ENCODE results near the gene TP53I13.

The TP53I13 gene

GRCh38 chr17:29583324-29584248, 15.1 kb downstream of the TP53I13 start:
- H3K4me3 ChIP-seq (replicated peaks; ENCODE audit: low read depth, low read length) = no peak overlapping the region
- TF ChIP-seq CTCF (IDR thresholded peaks at IDR 0.05; ENCODE audit: low read length, missing control alignments) = no peak
- no peak for DNase-seq (ENCODE audit: low read depth)

GRCh38 chr17:29584452-29585079, 16.1 kb downstream of the TP53I13 start:
- no peak overlapping the region for H3K4me3 ChIP-seq (replicated peaks; ENCODE audit: low read depth, low read length)
- DNase-seq (ENCODE audit: low read depth) = no peak
- TF ChIP-seq CTCF (IDR thresholded peaks at IDR 0.05; ENCODE audit: low read length, missing control alignments) = no peak

GRCh38 chr17:29585080-29585751, 16.7 kb downstream of the TP53I13 start:
- DNase-seq (ENCODE audit: low read depth) = peak; percentile 36
- peak; percentile 35 for TF ChIP-seq CTCF (IDR thresholded peaks at IDR 0.05; ENCODE audit: low read length, missing control alignments)
- no peak overlapping the region for H3K4me3 ChIP-seq (replicated peaks; ENCODE audit: low read depth, low read length)

- H3K4me3 ChIP-seq (replicated peaks; ENCODE audit: low read depth, low read length) = no peak overlapping the region
- TF ChIP-seq CTCF (IDR thresholded peaks at IDR 0.05; ENCODE audit: low read length, missing control alignments) = no peak
- no peak for DNase-seq (ENCODE audit: low read depth)
Measured at GRCh38 chr17:29586676-29587469, 18.4 kb downstream of the TP53I13 start.

GRCh38 chr17:29587591-29587990, 19.1 kb downstream of the TP53I13 start:
- no peak for TF ChIP-seq CTCF (IDR thresholded peaks at IDR 0.05; ENCODE audit: low read length, missing control alignments)
- DNase-seq (ENCODE audit: low read depth) = no peak
- peak overlapping the region; percentile 75 for H3K4me3 ChIP-seq (replicated peaks; ENCODE audit: low read depth, low read length)

- no peak for DNase-seq (ENCODE audit: low read depth)
- H3K4me3 ChIP-seq (replicated peaks; ENCODE audit: low read depth, low read length) = peak overlapping the region; percentile 75
Measured at GRCh38 chr17:29588017-29588561, 19.6 kb downstream of the TP53I13 start.

More at GRCh38 chr17:29588017-29588561, 19.6 kb downstream of the TP53I13 start:
- no peak for TF ChIP-seq CTCF (IDR thresholded peaks at IDR 0.05; ENCODE audit: low read length, missing control alignments)

All from fibroblast of pulmonary artery (primary cell).